HEK293 (cell line): ENCODE data around the gene SMNDC1.

ENCODE experiments used
- CTCF ChIP-seq: fragments of 450-650 bp; formaldehyde crosslinking; IDR thresholded peaks from 2 replicates; pipeline ENCODE4 v1.5.1; 2016; ENCODE audit warnings: missing biosample characterization, missing genetic modification characterization
- HOXC10 ChIP-seq: sonication (generic); formaldehyde crosslinking; IDR thresholded peaks from 2 replicates; pipeline ENCODE4 v1.8.1; 2023; ENCODE audit warnings: mild to moderate bottlenecking, missing genetic modification reagents
- KLF1 ChIP-seq: fragments of 450-650 bp; formaldehyde crosslinking; IDR thresholded peaks from 2 replicates; pipeline ENCODE4 v1.5.1; 2016; ENCODE audit warnings: missing biosample characterization, missing genetic modification characterization
- ZNF2 ChIP-seq: fragments of 450-650 bp; formaldehyde crosslinking; IDR thresholded peaks from 2 replicates; pipeline ENCODE4 v1.5.1; 2016; ENCODE audit warnings: missing biosample characterization, missing genetic modification characterization
- ZNF335 ChIP-seq: fragments of 450-650 bp; formaldehyde crosslinking; conservative IDR thresholded peaks from 2 replicates; pipeline ENCODE4 v1.5.1; 2016; ENCODE audit warnings: missing biosample characterization, missing genetic modification characterization
- ZNF837 ChIP-seq: fragments of 450-650 bp; formaldehyde crosslinking; IDR thresholded peaks from 2 replicates; pipeline ENCODE4 v1.5.1; 2016; ENCODE audit warnings: missing biosample characterization, missing genetic modification characterization
- ZSCAN23 ChIP-seq: fragments of 450-650 bp; formaldehyde crosslinking; IDR thresholded peaks from 2 replicates; pipeline ENCODE4 v1.5.1; 2016; ENCODE audit warnings: missing biosample characterization, missing genetic modification characterization

GRCh38 chr10:110349831-110350230 is 45.1 kb upstream of the SMNDC1 start:
- TF ChIP-seq ZSCAN23 (tag by site-specific recombination) (no peak), CTCF (no peak), ZNF837 (tag by site-specific recombination) (no peak), ZNF335 (tag by site-specific recombination) (no peak), ZNF2 (tag by site-specific recombination) (no peak), KLF1 (tag by site-specific recombination) (no peak), HOXC10 (CRISPR knock-in tag) (no peak)
